Femur (tissue), 1 donor: Measurements from ENCODE around the gene ELMO1.
"Not testable (repeated sequence)": the region's sequence is repeated elsewhere in the genome, so short reads cannot be mapped to it uniquely, and the experiment has no call there.

Source experiments
- DNase-seq: peaks from one replicate; pipeline ENCODE4 v3.0.0-alpha.2; 2017

Gene ELMO1

GRCh38 chr7:37173670-37174069, 275.0 kb downstream of the ELMO1 start:
- no peak for DNase-seq

GRCh38 chr7:37162106-37162505, 286.6 kb downstream of the ELMO1 start:
- no peak for DNase-seq

- DNase-seq: no peak
Measured at GRCh38 chr7:37160656-37161055, 288.0 kb downstream of the ELMO1 start.

GRCh38 chr7:37153376-37153775, 295.3 kb downstream of the ELMO1 start:
- no peak for DNase-seq

GRCh38 chr7:37151741-37152413, 296.8 kb downstream of the ELMO1 start:
- no peak for DNase-seq

DNA sequence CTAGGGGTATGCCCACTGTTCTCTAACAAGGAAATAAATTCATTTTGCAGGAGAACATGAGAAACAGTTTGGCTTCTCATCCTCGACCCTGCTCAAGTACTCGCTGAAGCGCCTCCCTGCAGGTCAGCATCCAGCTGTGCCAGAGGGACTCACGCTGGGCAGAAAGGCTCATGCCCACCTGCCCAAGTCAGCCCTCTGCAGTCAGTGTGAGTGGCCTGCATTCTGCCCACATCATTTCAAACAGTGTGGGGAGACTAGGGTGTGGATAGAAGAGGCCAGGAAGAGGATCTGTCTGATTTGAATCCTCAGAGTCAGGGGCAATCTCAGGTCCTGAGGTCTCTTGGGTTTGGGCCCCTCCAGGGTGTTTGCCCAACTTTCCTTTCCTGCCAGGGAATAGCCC, 297.8 kb downstream of the ELMO1 start:
- no peak for DNase-seq

DNA sequence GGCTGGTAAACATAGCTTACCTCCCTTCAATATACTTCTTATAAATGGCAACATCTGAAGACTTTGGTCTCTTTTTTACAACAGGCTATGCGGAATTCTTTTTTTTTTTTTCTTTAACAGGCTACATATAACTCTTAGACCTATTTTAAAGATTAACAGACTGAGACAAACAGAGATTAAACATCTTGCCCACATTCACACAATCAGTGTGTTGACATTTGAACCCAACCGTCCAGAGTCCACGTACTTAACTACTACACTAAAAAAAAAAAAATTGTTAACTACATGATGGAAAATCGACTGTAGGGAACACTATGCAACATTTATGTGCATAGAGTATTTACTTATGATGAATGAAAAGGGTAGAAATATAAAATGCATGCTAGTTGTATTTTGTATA, 298.5 kb downstream of the ELMO1 start:
- no peak for DNase-seq

GRCh38 chr7:37149773-37150124, 298.9 kb downstream of the ELMO1 start:
- DNase-seq: no peak

DNA sequence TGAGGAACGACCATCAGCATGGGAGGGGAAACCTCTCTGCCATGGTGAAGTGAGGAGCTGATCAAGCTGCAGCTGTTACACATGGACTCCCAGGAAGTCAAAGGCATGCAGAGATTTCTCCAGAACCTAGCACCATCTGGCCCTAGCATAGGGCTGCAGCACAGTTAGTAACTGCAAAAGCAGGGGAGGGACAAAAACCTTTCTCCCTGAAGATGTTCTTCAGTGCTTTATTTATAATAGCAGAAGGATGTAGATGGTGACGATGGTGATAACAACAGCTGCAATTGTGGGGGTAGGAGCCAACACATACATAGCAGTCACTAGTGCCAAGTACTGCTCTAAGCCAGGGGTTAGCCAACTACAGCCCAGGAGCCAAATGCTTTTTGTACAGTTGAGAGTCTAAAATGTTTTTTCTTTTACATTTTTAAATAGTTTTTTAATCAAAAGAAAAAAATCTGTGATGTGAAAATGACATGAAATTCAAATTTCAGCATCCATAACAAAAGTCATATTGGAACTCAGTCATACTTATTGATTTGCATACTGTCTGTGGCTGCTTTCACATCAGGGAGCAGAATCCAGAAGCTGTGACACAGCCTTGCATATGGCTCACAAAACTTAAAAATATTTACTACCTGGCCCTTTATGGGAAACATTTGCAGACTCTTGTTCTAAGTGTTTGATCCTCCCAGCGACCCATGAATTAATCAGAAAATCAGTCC, 299.5 kb downstream of the ELMO1 start:
- DNase-seq: peak; percentile 36

DNA sequence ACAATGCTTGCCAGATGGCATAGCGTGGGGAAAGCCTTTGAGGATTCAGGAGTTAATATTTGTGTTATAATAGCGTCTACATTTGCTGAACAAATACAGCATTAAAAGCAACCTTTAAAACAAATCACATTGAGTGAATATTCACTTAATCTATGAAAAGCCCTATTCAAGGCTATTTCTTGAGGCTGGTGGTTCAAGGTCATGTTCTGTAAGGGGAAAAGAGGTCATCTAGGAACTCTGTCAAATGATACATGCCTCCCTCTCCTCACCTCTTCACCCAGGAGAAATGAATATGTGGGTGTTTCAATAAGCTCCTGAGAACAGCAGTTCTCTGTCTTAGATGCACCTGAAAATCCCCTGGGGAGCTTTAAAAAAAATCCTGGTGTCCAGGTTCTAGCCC, 303.0 kb downstream of the ELMO1 start:
- no peak for DNase-seq

DNA sequence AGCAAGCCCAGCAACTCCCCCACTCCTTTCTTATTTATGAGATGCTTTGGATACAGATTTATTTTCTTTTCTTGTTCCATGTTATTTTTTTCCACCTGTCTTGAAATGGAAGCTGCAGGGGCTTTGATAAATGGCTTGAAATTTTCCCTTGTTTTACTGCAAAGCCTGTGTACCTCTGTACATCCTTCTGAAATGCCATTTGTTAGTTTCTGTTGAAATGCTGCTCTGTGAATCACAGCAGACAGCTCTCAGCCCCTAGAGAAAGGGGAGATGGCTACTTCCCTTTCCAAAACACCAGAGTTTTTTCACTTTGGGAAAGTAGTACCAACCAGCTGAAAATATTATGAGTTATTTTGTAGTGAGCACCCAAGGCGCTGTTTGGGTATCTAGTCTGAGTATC, 304.2 kb downstream of the ELMO1 start:
- DNase-seq: no peak

DNA sequence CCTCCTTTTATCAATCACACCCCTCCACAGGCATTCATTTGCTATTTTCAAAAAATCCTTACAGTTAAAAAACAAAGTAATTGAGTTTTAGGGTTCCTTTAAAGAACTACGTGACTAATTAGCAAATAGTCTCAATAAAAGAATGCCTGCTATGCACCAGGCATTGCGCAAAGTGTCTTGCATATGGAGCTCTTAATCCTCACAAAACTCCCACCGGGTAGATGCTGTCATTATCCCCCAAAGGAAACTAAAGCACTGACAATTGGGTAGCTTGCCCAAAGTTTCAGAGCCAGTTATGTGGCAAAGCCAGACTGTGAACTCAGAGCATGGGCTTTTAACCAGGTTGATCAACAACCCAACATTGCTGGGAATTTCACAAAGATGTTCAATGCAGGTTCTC, 305.7 kb downstream of the ELMO1 start:
- no peak for DNase-seq

- no peak for DNase-seq
Measured at GRCh38 chr7:37141742-37142141, 306.9 kb downstream of the ELMO1 start.

GRCh38 chr7:37133902-37134301, 314.8 kb downstream of the ELMO1 start:
- DNase-seq: not testable (repeated sequence)

GRCh38 chr7:37131855-37132254, 316.8 kb downstream of the ELMO1 start:
- DNase-seq: no peak

- no peak for DNase-seq
Measured at GRCh38 chr7:37129035-37129425, 319.6 kb downstream of the ELMO1 start.

DNA sequence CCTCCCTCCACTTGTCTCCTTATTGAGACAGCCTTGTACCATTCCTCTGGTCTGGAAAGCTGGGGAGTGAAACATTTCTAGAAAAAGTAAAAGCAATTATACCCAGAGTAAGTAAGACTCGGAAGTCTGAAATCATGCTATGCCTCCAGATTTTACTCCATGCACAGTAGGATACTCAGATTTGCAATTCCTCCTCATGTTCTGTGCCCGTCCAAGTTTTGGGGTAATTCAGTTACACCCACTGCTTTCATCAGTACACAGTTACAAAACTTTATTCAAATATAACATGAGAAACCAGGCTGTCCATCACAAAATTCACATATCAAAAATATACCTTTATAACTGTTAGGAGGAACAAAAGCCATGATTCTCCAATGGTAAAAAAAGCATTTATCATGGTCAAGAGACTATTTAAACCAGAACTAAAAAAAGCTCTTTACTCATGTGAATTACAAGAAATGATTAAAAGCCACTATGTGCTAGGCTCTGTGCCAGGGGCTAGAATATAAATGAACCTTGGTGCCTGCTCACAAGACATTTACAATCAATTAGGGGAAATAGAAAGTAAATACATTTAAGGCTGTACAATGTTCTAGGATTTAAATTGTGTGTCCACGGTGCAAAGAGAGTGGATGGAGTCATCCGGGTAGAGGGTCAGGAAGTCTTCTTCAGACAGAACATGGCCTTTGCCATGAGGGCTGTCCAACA, 320.2 kb downstream of the ELMO1 start:
- DNase-seq: no peak

DNA sequence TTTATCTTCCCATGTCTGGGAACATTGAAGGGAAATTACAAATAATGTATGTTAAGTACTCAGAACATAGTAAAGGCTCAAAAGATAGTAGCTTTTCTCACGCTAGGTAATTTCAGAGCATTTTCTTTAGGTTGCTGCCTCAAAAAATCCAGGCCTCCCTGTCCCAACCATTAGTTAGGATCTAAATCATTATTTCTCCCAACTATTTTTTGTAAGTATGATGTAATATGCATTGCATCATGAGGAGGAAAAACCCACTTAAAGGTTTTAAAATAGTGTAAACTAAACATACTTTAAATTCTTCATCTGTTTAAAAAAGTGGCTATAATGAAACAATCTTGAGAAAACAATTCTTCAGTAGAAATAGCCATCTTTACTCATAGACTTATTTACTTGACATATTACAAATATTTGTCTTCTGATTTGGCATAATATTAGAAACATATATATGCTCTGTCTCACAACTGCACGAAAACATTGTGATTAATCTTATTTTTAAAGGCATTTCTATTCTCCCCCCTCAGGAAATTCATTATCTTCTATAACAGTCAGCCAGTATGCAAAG, 329.3 kb downstream of the ELMO1 start:
- no peak for DNase-seq

DNA sequence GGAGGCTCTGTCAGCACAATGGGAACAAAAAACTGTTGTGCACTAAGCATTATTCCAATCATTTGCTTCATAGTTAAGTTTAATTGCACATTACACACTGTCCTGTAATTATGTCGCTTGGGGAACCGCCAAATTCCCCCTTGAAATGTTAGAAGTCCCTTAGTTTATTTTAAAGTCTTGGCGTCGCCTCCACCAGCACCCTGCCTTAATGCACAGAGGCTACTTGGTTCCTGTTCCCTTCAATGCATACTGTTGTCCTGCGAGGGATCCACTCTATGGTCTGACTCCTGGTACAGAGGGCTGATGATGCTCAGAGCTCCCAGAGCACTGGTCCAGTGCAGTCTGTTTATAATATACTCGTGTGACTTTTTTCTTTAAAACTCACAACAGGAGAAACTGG, 330.7 kb downstream of the ELMO1 start:
- DNase-seq: no peak

GRCh38 chr7:37117292-37117691, 331.4 kb downstream of the ELMO1 start:
- no peak for DNase-seq

GRCh38 chr7:37116093-37116701, 332.5 kb downstream of the ELMO1 start:
- no peak for DNase-seq

- no peak for DNase-seq
Measured at GRCh38 chr7:37113661-37114355, 334.9 kb downstream of the ELMO1 start.

DNA sequence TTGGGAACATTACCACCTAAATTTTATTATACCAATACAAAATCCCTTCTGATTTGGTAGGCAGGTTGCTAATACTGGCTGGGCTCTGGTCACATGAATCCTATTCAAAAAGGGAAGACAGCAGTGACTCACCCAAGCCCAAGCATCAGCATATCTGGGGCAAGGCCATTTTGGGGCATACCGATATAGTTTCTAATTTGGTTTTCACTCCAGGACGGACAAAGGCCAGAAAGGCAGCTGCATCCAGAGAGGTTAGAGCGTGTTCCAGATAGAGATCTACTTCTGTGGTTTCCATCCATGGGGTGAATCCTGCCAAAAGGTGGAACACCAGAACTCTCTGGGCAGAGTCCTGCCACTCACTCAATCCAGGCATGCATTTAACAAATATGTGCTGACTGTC, 335.8 kb downstream of the ELMO1 start:
- DNase-seq: no peak
